Osteocyte (in vitro differentiated cells): ENCODE measurements around the gene MEF2D. TPM values are rescaled to one million over a fixed set of nuclear protein-coding genes. Genes with fewer than 3 reads are reported as not detected.

ENCODE experiments used
- DNase-seq: peaks from one replicate; pipeline ENCODE4 v3.0.0; 2021; ENCODE audit warnings: mixed read lengths; ENCODE audit not compliant: unreplicated experiment; ENCODE audit errors: extremely low spot score
- H3K27ac Mint-ChIP-seq: one replicate; pipeline ENCODE4 v1.8.0; 2021; ENCODE audit warnings: mild to moderate bottlenecking, mixed read lengths; ENCODE audit not compliant: unreplicated experiment
- H3K27me3 Mint-ChIP-seq: one replicate; pipeline ENCODE4 v1.8.0; 2021; ENCODE audit warnings: mixed read lengths; ENCODE audit not compliant: unreplicated experiment
- H3K36me3 Mint-ChIP-seq: one replicate; pipeline ENCODE4 v1.8.0; 2021; ENCODE audit warnings: mixed read lengths; ENCODE audit not compliant: unreplicated experiment
- H3K4me1 Mint-ChIP-seq: one replicate; pipeline ENCODE4 v1.8.0; 2021; ENCODE audit warnings: mixed read lengths; ENCODE audit not compliant: unreplicated experiment
- H3K4me3 Mint-ChIP-seq: one replicate; pipeline ENCODE4 v1.8.0; 2021; ENCODE audit warnings: mild to moderate bottlenecking, moderate library complexity, mixed read lengths; ENCODE audit not compliant: unreplicated experiment
- H3K9me3 Mint-ChIP-seq: one replicate; pipeline ENCODE4 v1.8.0; 2021; ENCODE audit warnings: mixed read lengths; ENCODE audit not compliant: unreplicated experiment
- total RNA-seq: library from RNA; stranded (reverse); gene quantifications from 2 replicates; pipeline ENCODE4 v1.2.1, GENCODE V29; 2021
- TF ChIP-seq, protein P1 (sequence below): fragments of 200-600 bp; sonication (generic); IDR thresholded peaks from 2 replicates; pipeline ENCODE4 v1.5.0; 2021; ENCODE audit warnings: antibody characterized with exemption, mild to moderate bottlenecking, moderate library complexity

The MEF2D gene
- total RNA-seq, 1 donor from 2014 or later, result 45.8 TPM

DNA sequence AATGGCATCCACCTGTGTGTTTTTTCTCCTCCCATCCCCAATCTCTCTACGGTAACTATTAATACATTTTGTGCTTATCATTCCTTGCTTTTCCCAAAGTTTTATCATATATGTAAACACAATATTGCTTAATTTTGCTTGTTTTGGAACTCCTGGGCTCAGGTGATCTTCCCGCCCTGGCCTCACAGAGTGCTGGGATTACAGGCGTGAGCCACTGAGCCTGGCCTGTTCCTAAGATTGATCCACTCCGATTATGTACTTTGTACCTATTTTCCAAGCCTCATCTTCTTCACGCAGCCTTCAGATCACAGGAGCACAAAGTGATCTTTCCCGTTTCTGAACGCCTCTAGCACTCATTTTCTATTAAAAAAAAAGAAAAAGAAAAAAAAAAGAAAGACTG lies 45.2 kb downstream of the MEF2D start:
- Mint-ChIP-seq H3K9me3 (no peaks in the 10 kb centered on the region), H3K36me3 (no peaks in the 10 kb centered on the region), H3K27ac (no peak overlapping the region), H3K4me1 (peaks cover 13% of the 10 kb centered on the region), H3K27me3 (peaks cover 26% of the 10 kb centered on the region), H3K4me3 (no peak overlapping the region)
- no peak for DNase-seq
- TF ChIP-seq, protein P1, sequence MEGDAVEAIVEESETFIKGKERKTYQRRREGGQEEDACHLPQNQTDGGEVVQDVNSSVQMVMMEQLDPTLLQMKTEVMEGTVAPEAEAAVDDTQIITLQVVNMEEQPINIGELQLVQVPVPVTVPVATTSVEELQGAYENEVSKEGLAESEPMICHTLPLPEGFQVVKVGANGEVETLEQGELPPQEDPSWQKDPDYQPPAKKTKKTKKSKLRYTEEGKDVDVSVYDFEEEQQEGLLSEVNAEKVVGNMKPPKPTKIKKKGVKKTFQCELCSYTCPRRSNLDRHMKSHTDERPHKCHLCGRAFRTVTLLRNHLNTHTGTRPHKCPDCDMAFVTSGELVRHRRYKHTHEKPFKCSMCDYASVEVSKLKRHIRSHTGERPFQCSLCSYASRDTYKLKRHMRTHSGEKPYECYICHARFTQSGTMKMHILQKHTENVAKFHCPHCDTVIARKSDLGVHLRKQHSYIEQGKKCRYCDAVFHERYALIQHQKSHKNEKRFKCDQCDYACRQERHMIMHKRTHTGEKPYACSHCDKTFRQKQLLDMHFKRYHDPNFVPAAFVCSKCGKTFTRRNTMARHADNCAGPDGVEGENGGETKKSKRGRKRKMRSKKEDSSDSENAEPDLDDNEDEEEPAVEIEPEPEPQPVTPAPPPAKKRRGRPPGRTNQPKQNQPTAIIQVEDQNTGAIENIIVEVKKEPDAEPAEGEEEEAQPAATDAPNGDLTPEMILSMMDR, result no peak

DNA sequence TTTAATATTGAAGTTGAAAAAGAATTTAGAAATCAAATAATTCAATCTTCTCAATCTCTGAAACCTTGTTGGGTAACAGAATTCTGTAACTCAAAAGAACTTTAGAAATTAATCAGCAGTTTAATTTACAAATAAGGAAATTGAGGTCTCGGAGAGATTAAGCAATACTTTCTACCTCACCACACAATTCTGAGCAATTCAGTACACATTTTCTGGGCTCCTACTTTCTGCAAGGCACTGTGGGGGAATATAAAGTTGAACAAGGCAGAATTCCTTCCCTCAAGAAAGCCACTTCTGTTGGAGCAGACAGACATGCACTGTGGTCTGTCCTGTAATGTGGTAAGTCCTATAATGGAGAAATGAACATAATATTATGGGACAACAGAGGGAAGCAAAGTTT lies 47.7 kb downstream of the MEF2D start:
- no peak for DNase-seq
- Mint-ChIP-seq H3K9me3 (no peaks in the 10 kb centered on the region), H3K27ac (no peak overlapping the region), H3K4me1 (peaks cover 11% of the 10 kb centered on the region), H3K27me3 (peaks cover 41% of the 10 kb centered on the region), H3K36me3 (no peaks in the 10 kb centered on the region), H3K4me3 (no peak overlapping the region)
- TF ChIP-seq, protein P1, result no peak

DNA sequence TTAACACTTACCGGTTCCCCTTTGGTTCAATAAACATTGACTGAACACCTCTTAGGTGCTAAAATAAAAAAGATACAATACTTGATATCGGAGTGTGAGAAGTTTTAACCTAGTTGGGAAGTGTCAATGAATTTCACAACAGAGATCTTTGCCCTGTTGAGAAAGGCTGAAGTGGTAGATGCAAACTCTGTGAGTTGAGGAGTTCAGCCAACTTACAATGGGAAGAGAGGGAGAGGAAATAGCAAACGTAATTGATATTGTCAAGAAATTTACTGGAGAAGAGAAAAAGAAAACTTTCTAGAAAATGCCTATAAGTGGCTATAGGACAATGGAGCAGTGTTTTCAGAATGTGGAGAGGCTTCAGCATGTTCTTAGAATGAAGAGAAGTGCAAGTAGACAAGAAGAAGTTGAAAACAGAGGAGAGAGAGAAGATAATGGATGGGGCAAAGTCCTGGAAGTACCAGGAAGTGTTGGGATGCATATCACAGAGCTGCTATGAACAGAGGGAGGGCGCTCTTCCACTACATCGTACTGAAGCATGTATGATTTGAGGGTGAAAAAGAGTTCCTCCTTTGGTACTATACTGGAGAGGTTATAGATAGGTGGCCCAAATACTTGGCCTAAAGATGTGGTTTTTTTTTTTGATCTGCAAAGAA lies 48.9 kb downstream of the MEF2D start:
- Mint-ChIP-seq H3K4me1 (peaks cover 3% of the 10 kb centered on the region), H3K27me3 (peaks cover 48% of the 10 kb centered on the region), H3K27ac (no peak overlapping the region), H3K36me3 (no peaks in the 10 kb centered on the region), H3K9me3 (no peaks in the 10 kb centered on the region), H3K4me3 (no peak overlapping the region)
- TF ChIP-seq, protein P1, result no peak
- no peak for DNase-seq

DNA sequence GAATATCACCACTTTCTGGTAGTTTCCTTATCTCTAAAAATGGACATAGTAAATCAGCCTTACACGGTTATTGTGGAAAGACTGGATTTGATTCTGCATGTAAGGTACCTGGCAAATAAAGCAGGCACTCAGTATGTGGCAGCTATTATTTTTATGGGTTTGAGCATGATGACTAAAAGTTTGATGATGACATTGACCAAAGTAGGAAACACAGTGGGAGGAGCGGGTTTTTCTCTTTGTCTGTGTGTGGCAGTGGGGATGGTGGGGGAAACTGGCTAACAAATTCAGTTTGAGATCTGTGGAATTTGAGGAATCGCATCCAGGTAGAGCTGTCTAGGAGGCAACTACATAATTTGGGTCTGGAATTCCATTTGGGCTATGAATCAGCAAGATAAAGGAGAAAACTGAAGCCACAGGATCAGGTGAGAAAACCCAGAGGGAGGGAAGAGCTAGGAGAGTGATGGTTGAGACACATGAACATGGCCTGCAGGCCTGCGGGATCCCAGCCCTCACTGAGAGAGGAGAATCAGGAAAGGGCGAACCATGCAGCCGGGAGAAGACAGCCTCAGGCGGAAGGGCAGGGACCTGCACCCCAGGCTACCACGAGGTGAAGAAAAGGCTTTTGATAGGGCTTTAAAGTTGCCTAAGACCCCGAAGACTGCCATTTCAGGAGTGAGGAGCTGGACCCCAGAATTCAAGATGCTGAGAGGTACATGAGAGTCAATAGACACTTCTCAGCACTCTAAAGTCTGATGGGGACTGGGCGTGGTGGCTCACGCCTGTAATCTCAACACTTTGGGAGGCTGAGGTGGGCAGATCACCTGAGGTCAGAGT lies 52.2 kb downstream of the MEF2D start:
- DNase-seq, result no peak
- Mint-ChIP-seq H3K4me1 (peaks cover 3% of the 10 kb centered on the region), H3K27me3 (peaks cover 64% of the 10 kb centered on the region), H3K9me3 (no peaks in the 10 kb centered on the region), H3K36me3 (no peaks in the 10 kb centered on the region), H3K27ac (no peak overlapping the region), H3K4me3 (no peak overlapping the region)
- TF ChIP-seq, protein P1, result no peak

DNA sequence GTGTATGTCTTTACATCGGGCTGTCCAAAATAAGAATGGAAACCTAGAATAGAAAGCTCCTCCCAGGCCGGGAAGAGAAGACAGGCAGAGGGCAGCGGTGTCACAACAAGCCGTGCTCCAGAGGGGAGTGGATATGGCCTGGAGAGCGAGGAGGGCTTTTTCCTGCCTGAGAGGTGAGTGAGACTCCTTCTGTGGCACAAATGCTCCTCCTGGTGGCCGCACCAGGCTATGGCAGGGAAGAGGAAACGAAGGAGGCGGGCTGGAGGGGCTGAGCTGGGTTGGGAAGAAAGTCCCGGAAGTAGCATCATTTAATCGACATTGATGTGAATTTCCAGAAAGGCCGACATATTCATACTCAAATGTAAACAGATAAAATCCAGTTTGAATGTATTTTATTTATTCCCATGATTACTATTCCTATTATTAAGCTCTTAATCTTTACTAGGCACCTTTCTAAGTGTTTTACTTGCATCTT lies 54.7 kb downstream of the MEF2D start:
- peaks cover 67% of the 10 kb centered on the region for H3K27me3 Mint-ChIP-seq
- DNase-seq, result peak; percentile 94
- TF ChIP-seq, protein P1, result peak; percentile 97
- H3K9me3 Mint-ChIP-seq, result no peaks in the 10 kb centered on the region
- no peak overlapping the region for H3K4me3 Mint-ChIP-seq
- H3K36me3 Mint-ChIP-seq, result no peaks in the 10 kb centered on the region
- no peak overlapping the region for H3K27ac Mint-ChIP-seq
- peaks cover 3% of the 10 kb centered on the region for H3K4me1 Mint-ChIP-seq
